Neural cell (in vitro differentiated cells): ENCODE measurements around the gene PSMA4. TPM values are rescaled to one million over a fixed set of nuclear protein-coding genes. Genes with fewer than 3 reads are reported as not detected.

Experiments
- H2AFZ ChIP-seq: fragments of 200-600, 300-800 bp; sonication (generic), shearing (Covaris generic); 2 replicates; pipeline ENCODE4 v1.6.0; 2014; ENCODE audit warnings: low read depth, mild to moderate bottlenecking, antibody characterized with exemption, low read length, moderate library complexity
- H3F3A ChIP-seq: fragments of 200-600 bp; shearing (Covaris generic); 2 replicates; pipeline ENCODE4 v1.6.1; 2016; ENCODE audit warnings: mild to moderate bottlenecking, moderate library complexity, mixed read lengths, antibody characterized with exemption, low read length; ENCODE audit not compliant: insufficient read depth, poor library complexity, severe bottlenecking
- H3K27ac ChIP-seq: fragments of 200-600, 300-800 bp; sonication (generic), shearing (Covaris generic); 2 replicates; pipeline ENCODE4 v1.5.1; 2014; ENCODE audit warnings: mild to moderate bottlenecking, low read length, moderate library complexity
- H3K27me3 ChIP-seq: fragments of 300-800, 200-600 bp; sonication (generic), shearing (Covaris generic); 2 replicates; pipeline ENCODE4 v1.6.0; 2014; ENCODE audit warnings: mild to moderate bottlenecking, low read depth, low read length, moderate library complexity; ENCODE audit not compliant: insufficient read depth
- H3K36me3 ChIP-seq: fragments of 300-800, 200-600 bp; sonication (generic), shearing (Covaris generic); 2 replicates; pipeline ENCODE4 v1.5.1; 2014; ENCODE audit warnings: mild to moderate bottlenecking, antibody characterized with exemption, low read length, moderate library complexity; ENCODE audit not compliant: insufficient read depth
- H3K4me2 ChIP-seq: fragments of 300-800, 200-600 bp; sonication (generic), shearing (Covaris generic); 2 replicates; pipeline ENCODE4 v1.6.0; 2014; ENCODE audit warnings: mild to moderate bottlenecking, low read length
- H3K4me3 ChIP-seq: fragments of 300-800, 200-600 bp; sonication (generic), shearing (Covaris generic); 2 replicates; pipeline ENCODE4 v1.5.1; 2014; ENCODE audit warnings: mild to moderate bottlenecking, low read length, moderate library complexity
- H3K79me2 ChIP-seq: fragments of 200-600 bp; shearing (Covaris generic); replicated peaks from 2 replicates; pipeline ENCODE4 v1.6.0; 2014; ENCODE audit warnings: mild to moderate bottlenecking, low read length, moderate library complexity; ENCODE audit not compliant: insufficient read depth
- H3K9ac ChIP-seq: fragments of 300-800, 200-600 bp; sonication (generic), shearing (Covaris generic); 2 replicates; pipeline ENCODE4 v1.6.1; 2016; ENCODE audit warnings: mild to moderate bottlenecking, low read length, mixed read lengths
- H3K9me2 ChIP-seq: fragments of 200-600 bp; shearing (Covaris generic); 2 replicates; pipeline ENCODE4 v1.6.1; 2016; ENCODE audit warnings: mild to moderate bottlenecking, low read length, mixed read lengths; ENCODE audit not compliant: insufficient read depth
- H3K9me3 ChIP-seq: fragments of 200-600, 300-800 bp; sonication (generic), shearing (Covaris generic); 2 replicates; pipeline ENCODE4 v1.6.1; 2016; ENCODE audit warnings: mild to moderate bottlenecking, mixed run types, low read length, moderate library complexity, mixed read lengths
- H4K20me1 ChIP-seq: fragments of 200-600 bp; shearing (Covaris generic); 2 replicates; pipeline ENCODE4 v1.6.1; 2016; ENCODE audit warnings: mild to moderate bottlenecking, mixed run types; ENCODE audit not compliant: insufficient read depth
- CTCF ChIP-seq: fragments of 450-650 bp; IDR thresholded peaks from 2 replicates; pipeline ENCODE4 v1.5.1; 2014; ENCODE audit warnings: antibody characterized with exemption, mild to moderate bottlenecking, moderate library complexity; ENCODE audit not compliant: poor library complexity, severe bottlenecking
- EP300 ChIP-seq: fragments of 450-650 bp; conservative IDR thresholded peaks from 2 replicates; pipeline ENCODE4 v1.6.1; 2014; ENCODE audit warnings: antibody characterized with exemption, mild to moderate bottlenecking, moderate library complexity; ENCODE audit not compliant: poor library complexity, severe bottlenecking
- EZH2 ChIP-seq: fragments of 200-600, 300-800 bp; shearing (Covaris generic), sonication (generic); IDR thresholded peaks from 2 replicates; pipeline ENCODE4 v1.6.1; 2014; ENCODE audit warnings: antibody characterized with exemption, low read length, borderline replicate concordance, mild to moderate bottlenecking; ENCODE audit not compliant: insufficient read depth, poor library complexity, severe bottlenecking
- MXI1 ChIP-seq: fragments of 450-650 bp; conservative IDR thresholded peaks from 2 replicates; pipeline ENCODE4 v1.6.1; 2014; ENCODE audit warnings: antibody characterized with exemption, mild to moderate bottlenecking; ENCODE audit not compliant: poor library complexity, severe bottlenecking
- POLR2AphosphoS5 ChIP-seq: IDR thresholded peaks from 2 replicates; pipeline ENCODE4 v1.6.1; 2012
- RAD21 ChIP-seq: fragments of 450-650 bp; conservative IDR thresholded peaks from 2 replicates; pipeline ENCODE4 v1.6.1; 2014; ENCODE audit warnings: antibody characterized with exemption, mild to moderate bottlenecking, moderate library complexity
- REST ChIP-seq: IDR thresholded peaks from 2 replicates; pipeline ENCODE4 v1.6.1; 2012; ENCODE audit warnings: borderline replicate concordance
- SMC3 ChIP-seq: fragments of 450-650 bp; conservative IDR thresholded peaks from 2 replicates; pipeline ENCODE4 v1.6.1; 2014; ENCODE audit warnings: antibody characterized with exemption, mild to moderate bottlenecking, moderate library complexity; ENCODE audit not compliant: poor library complexity
- TAF1 ChIP-seq: IDR thresholded peaks from 2 replicates; pipeline ENCODE4 v1.6.1; 2012; ENCODE audit warnings: low read depth
- polyA plus RNA-seq: library from polyadenylated mRNA; depleted of rRNA; stranded (reverse); fragments of >200 nt; gene quantifications from 2 replicates; pipeline ENCODE4 v1.2.3, GENCODE V29; 2014

The PSMA4 gene
- polyA plus RNA-seq, 1 donor from 2014 or later: 421 TPM

DNA sequence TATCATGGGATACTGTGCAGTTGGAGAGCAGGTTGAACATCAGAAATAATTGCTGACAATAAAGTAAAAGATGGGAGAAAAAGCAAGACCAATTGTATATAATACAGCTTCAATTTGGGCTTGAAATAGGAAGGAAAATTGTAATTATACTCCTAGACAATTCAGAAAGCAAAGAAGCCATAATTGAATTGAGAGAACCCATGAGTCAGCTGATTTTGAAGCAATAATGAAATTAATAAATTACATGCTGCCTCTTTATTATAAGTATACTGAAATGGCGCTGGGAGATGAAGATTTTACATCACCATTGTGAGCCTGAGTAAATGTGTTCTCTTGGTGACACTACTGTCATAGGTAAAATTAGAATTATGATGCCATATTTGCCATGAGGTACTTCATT is 57.3 kb downstream of the PSMA4 start:
- no peak overlapping the region for H3K4me3 ChIP-seq
- no peaks in the 10 kb centered on the region for H3K9me3 ChIP-seq
- no peak overlapping the region for H3K4me2 ChIP-seq
- TF ChIP-seq REST: no peak
- no peak for TF ChIP-seq SMC3
- TF ChIP-seq CTCF: no peak
- TF ChIP-seq EP300: no peak
- no peak for TF ChIP-seq POLR2AphosphoS5
- no peak for TF ChIP-seq RAD21
- TF ChIP-seq EZH2: no peak
- no peak overlapping the region for H3K27ac ChIP-seq
- no peaks in the 10 kb centered on the region for H3K36me3 ChIP-seq
- H2AFZ ChIP-seq: no peak overlapping the region
- H3K9me2 ChIP-seq: no peaks in the 10 kb centered on the region
- H3K79me2 ChIP-seq: no peaks in the 10 kb centered on the region
- no peak overlapping the region for H3K9ac ChIP-seq
- H3K27me3 ChIP-seq: no peaks in the 10 kb centered on the region
- H4K20me1 ChIP-seq: no peaks in the 10 kb centered on the region
- H3F3A ChIP-seq: no peaks in the 10 kb centered on the region

DNA sequence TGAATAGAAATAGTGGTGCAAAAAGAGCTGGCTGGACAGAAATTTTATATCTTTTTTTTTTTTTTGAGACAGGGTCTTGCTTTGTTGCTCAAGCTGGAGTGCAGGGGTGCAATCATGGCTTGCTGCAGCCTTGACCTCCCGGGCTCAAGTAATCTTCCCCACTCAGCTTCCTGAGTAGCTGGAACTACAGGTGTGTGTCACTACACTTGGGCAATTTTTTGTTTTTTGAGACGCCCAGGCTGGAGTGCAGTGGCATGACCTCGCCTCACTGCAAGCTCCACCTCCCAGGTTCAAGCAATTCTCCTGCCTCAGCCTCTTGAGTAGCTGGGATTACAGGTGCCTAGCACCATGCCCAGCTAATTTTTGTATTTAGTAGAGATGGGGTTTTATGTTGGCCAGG is 58.1 kb downstream of the PSMA4 start:
- Histone ChIP-seq H3K36me3 (no peaks in the 10 kb centered on the region), H3K27me3 (no peaks in the 10 kb centered on the region), H3K4me2 (no peak overlapping the region), H4K20me1 (no peaks in the 10 kb centered on the region), H3K9ac (no peak overlapping the region), H3K79me2 (no peaks in the 10 kb centered on the region), H2AFZ (no peak overlapping the region), H3K9me3 (no peaks in the 10 kb centered on the region), H3K4me3 (no peak overlapping the region), H3K9me2 (no peaks in the 10 kb centered on the region), H3K27ac (no peak overlapping the region), H3F3A (no peaks in the 10 kb centered on the region)
- no peak for TF ChIP-seq REST
- TF ChIP-seq POLR2AphosphoS5: no peak
- TF ChIP-seq MXI1: no peak
- no peak for TF ChIP-seq SMC3
- no peak for TF ChIP-seq EZH2
- no peak for TF ChIP-seq RAD21
- no peak for TF ChIP-seq TAF1
- no peak for TF ChIP-seq CTCF
- no peak for TF ChIP-seq EP300
